ENCODE measurements around the gene SPOP. TPM values are rescaled to one million over a fixed set of nuclear protein-coding genes. Genes with fewer than 3 reads are reported as not detected.

Gene SPOP
- total and polyA plus RNA-seq, 9 of the 15 experiments (the other 6 are each of a cell fraction or from before 2014, with no cell fraction given), result 34.2 to 65.9 (median 39.7) TPM

DNA sequence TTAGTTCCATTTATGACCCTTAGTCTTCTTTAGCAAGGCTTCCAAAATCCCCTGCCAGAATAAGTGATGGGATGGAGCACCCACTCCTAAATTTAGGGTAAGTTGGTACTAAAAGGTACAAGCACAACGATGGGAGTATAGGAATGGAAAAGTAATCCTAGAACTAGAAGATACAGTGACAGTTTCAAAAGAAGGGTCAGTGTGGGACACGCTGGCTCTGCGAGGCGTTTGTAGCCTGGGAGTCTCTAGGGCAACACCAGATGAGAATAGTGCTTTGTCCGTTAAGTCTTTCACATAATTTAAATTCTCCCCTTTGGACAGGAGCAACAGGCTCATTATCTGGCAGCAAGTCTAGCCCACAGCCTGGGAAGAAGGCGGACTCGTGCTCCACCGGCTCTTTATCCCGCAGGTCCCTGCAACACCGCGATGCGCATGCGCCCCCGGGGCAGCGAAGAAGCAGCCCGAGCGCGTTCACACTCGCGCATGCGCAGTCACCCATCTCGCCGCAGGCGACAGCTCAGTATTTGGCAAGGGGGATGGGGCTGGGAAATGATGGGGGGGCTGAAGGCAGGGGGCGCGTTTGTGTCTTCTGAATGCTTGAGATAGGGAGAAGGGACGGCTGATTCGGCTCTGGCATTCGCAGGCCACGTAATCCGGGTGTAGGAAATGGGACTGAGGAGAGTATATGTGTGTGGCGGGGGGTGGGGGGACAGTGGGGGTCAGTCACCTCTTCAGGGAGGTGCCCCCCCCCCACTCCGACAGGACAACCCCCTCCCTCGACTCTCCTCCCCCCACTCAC lies 564 bp downstream of the SPOP start:
- TSS peak; percentile 67 for BruUV-seq (replicated peaks)
- POLR2A ChIA-PET, result interaction anchor here (0.5 to 1.2 kb wide), 5 partner anchors 30 to 166 kb away, joined by 3 to 6 read pairs (median 3); partner anchors contain the start of gene SLC35B1
- Histone ChIP-seq H3K9ac (ENCODE audit: insufficient read depth in 1 of 2, low read depth in 2 of 2, low read length in 2 of 2) (peak overlapping the region; percentile 84 to 92), H3K27ac (ENCODE audit: extremely low read depth, low read depth, low read length) (peak overlapping the region; percentile 88), H3K9me3 (replicated peaks; ENCODE audit: control insufficient read depth, insufficient read depth, low read depth, low read length) (no peaks in the 10 kb centered on the region), H3K4me1 (replicated peaks in 1 of 2; ENCODE audit: control insufficient read depth in 2 of 2, insufficient read depth in 2 of 2, low read length in 2 of 2) (peaks cover 7 to 15% of the 10 kb centered on the region in 2 experiments; a peak in 4 of 5 replicates), H3K9me1 (ENCODE audit: control insufficient read depth, insufficient read depth, low read length) (no peaks in the 10 kb centered on the region), H3K27me3 (ENCODE audit: control insufficient read depth in 2 of 2, insufficient read depth in 2 of 2, low read length in 2 of 2) (peaks cover 4 to 7% of the 10 kb centered on the region in 2 experiments; a peak in 3 of 5 replicates), H4K20me1 (replicated peaks; ENCODE audit: control insufficient read depth, insufficient read depth, low read length) (peaks cover 6% of the 10 kb centered on the region; the same call in 1 of the 2 replicates), H3K36me3 (ENCODE audit: control insufficient read depth, insufficient read depth, low read length) (peaks cover 14% of the 10 kb centered on the region; the same call in 2 of the 3 replicates), H3K79me2 (ENCODE audit: control insufficient read depth, insufficient read depth, low read length) (peaks cover 47% of the 10 kb centered on the region), H3K4me3 (peak overlapping the region; percentile 58), H2AFZ (ENCODE audit: low read depth, low read length) (peak overlapping the region; percentile 84), H3K4me2 (ENCODE audit: insufficient read depth, low read length) (peak overlapping the region; percentile 89)
- intact Hi-C loops (cut with micrococcal nuclease), result no loop called here
- DNase-seq (ENCODE audit: extremely low read depth in 1 of 4, low spot score in 3 of 4) (peak; percentile 96 to 98 (median 96)), FAIRE-seq (peak; percentile 78), ATAC-seq (peak; percentile 85)
- CTCF ChIA-PET (ENCODE audit: low intra/inter-chr PET ratio), result interaction anchor here (0.7 kb wide), 1 partner anchor 106 kb away, joined by 3 read pairs; no protein-coding TSS in a partner anchor
- WGBS (ENCODE audit: insufficient coverage, low coverage, missing lambda C conversion rate), result under 1% methylated on average over 26 of the region's 34 CpGs
- in situ Hi-C loops (cut with MboI), result no loop called here
- TF ChIP-seq POLR2G (IDR thresholded peaks at IDR 0.05; ENCODE audit: low read depth, low read length) (peak; percentile 69), RNF2 (IDR thresholded peaks at IDR 0.05) (0 out of 2 replicates have a peak, but pooled peaks have one; percentile 8), CREB1 (IDR thresholded peaks at IDR 0.05) (no peak), CREB1 (CRISPR knock-in tag; IDR thresholded peaks at IDR 0.05) (peak; percentile 43; the same call in 1 of the 2 replicates), HOXB6 (CRISPR knock-in tag; IDR thresholded peaks at IDR 0.05; ENCODE audit: borderline replicate concordance) (no peak), BRF1 (IDR thresholded peaks at IDR 0.05; ENCODE audit: borderline replicate concordance, extremely low read depth, insufficient read length) (no peak), ZBTB11 (CRISPR knock-in tag; IDR thresholded peaks at IDR 0.05) (peak in 1 of 3 experiments; percentile 64; a peak in 2 of 6 replicates), RBFOX2 (IDR thresholded peaks at IDR 0.05; ENCODE audit: low read depth, low read length) (peak; percentile 73), CHD2 (IDR thresholded peaks at IDR 0.05; ENCODE audit: low read depth, low read length) (peak; percentile 30; the same call in 1 of the 2 replicates), SIN3B (IDR thresholded peaks at IDR 0.05; ENCODE audit: low read depth) (no peak), NR2C2 (CRISPR knock-in tag; IDR thresholded peaks at IDR 0.05) (no peak), NR2C2 (tag; IDR thresholded peaks at IDR 0.05) (0 out of 2 replicates have a peak, but pooled peaks have one; percentile 45), POLR2A (conservative IDR thresholded peaks at IDR 0.05) (peak; percentile 73; the same call in 1 of the 2 replicates), ZBTB12 (CRISPR knock-in tag; IDR thresholded peaks at IDR 0.05) (no peak)
- TF ChIP-seq, protein P1, sequence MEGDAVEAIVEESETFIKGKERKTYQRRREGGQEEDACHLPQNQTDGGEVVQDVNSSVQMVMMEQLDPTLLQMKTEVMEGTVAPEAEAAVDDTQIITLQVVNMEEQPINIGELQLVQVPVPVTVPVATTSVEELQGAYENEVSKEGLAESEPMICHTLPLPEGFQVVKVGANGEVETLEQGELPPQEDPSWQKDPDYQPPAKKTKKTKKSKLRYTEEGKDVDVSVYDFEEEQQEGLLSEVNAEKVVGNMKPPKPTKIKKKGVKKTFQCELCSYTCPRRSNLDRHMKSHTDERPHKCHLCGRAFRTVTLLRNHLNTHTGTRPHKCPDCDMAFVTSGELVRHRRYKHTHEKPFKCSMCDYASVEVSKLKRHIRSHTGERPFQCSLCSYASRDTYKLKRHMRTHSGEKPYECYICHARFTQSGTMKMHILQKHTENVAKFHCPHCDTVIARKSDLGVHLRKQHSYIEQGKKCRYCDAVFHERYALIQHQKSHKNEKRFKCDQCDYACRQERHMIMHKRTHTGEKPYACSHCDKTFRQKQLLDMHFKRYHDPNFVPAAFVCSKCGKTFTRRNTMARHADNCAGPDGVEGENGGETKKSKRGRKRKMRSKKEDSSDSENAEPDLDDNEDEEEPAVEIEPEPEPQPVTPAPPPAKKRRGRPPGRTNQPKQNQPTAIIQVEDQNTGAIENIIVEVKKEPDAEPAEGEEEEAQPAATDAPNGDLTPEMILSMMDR (IDR thresholded peaks at IDR 0.05 in 2 of 3, conservative IDR thresholded peaks at IDR 0.05 in 1 of 3; ENCODE audit: insufficient read depth in 2 of 3, low read depth in 1 of 3, low read length in 3 of 3), result peak in 1 of 3 experiments; percentile 7; a peak in 1 of 6 replicates
